Neural progenitor cell (in vitro differentiated cells): ENCODE data around the gene VGLL3.

Experiments used
- EZH2 ChIP-seq: fragments of 200-600 bp; sonication (generic); IDR thresholded peaks from 2 replicates; pipeline ENCODE4 v1.6.1; 2017; ENCODE audit warnings: antibody characterized with exemption, mild to moderate bottlenecking, moderate library complexity
- EZH2phosphoT487 ChIP-seq: fragments of 200-600 bp; sonication (generic); IDR thresholded peaks from 2 replicates; pipeline ENCODE4 v1.6.1; 2017; ENCODE audit warnings: antibody characterized with exemption
- TF ChIP-seq, protein P1 (sequence below): fragments of 200-600 bp; sonication (generic); IDR thresholded peaks from 2 replicates; pipeline ENCODE4 v1.5.1; 2017; ENCODE audit warnings: antibody characterized with exemption, mild to moderate bottlenecking

DNA sequence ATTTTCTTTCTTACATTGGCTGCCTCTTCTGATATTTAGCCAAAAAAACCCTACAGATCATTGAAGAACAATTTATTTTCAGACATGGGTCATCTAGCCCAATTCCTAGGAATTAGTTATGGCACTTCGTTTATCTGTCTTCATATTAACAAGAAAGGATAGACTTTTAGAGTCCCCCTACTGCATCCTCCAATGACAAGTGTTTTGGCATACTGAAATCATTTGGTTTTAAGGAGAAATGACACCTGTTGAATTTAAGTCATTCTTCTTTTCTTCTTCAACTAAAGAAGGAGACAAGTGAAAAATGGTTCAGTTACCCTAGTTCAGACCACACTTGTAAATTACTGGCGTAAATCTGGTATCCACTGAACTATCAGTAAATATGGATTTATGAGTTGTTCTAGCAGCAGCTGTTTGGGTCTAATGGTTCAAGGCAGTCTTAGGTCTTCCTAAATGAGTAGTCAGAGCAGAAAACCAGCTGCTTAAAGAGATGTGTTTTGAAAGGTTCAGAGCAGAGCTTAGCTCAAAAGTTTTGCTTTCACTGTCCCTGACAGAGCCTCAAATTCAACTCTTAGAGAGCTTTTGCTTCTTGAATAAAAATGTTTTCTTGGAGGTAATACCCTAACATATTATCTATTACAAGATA is 5.6 kb downstream of the VGLL3 start:
- TF ChIP-seq, protein P1, sequence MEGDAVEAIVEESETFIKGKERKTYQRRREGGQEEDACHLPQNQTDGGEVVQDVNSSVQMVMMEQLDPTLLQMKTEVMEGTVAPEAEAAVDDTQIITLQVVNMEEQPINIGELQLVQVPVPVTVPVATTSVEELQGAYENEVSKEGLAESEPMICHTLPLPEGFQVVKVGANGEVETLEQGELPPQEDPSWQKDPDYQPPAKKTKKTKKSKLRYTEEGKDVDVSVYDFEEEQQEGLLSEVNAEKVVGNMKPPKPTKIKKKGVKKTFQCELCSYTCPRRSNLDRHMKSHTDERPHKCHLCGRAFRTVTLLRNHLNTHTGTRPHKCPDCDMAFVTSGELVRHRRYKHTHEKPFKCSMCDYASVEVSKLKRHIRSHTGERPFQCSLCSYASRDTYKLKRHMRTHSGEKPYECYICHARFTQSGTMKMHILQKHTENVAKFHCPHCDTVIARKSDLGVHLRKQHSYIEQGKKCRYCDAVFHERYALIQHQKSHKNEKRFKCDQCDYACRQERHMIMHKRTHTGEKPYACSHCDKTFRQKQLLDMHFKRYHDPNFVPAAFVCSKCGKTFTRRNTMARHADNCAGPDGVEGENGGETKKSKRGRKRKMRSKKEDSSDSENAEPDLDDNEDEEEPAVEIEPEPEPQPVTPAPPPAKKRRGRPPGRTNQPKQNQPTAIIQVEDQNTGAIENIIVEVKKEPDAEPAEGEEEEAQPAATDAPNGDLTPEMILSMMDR, result no peak
- TF ChIP-seq EZH2, result no peak
- TF ChIP-seq EZH2phosphoT487, result no peak
